H9 (cell line): Measurements from ENCODE around the gene SMTN. TPM values are rescaled to one million over a fixed set of nuclear protein-coding genes. Genes with fewer than 3 reads are reported as not detected.

Source experiments
- DNase-seq: peaks from one replicate; pipeline ENCODE4 v3.0.0-alpha.2; 2017
- H2AFZ ChIP-seq: one replicate; pipeline ENCODE4 v1.6.1; 2013; ENCODE audit warnings: mild to moderate bottlenecking, low read length, control low read depth, moderate library complexity
- H2AK5ac ChIP-seq: 2 replicates; pipeline ENCODE4 v1.6.1; 2013; ENCODE audit warnings: low read length, control low read depth, mixed read lengths; ENCODE audit not compliant: insufficient read length
- H2BK120ac ChIP-seq: one replicate; pipeline ENCODE4 v1.6.1; 2013; ENCODE audit warnings: low read depth, mild to moderate bottlenecking, low read length, control low read depth, inconsistent platforms; ENCODE audit not compliant: poor library complexity, severe bottlenecking
- H2BK12ac ChIP-seq: 2 replicates; pipeline ENCODE4 v1.6.1; 2013; ENCODE audit warnings: low read length, control low read depth, mixed read lengths, low read depth; ENCODE audit not compliant: insufficient read length
- H2BK15ac ChIP-seq: 2 replicates; pipeline ENCODE4 v1.6.1; 2013; ENCODE audit warnings: low read depth, low read length, control low read depth
- H2BK20ac ChIP-seq: one replicate; pipeline ENCODE4 v1.6.1; 2013; ENCODE audit warnings: low read depth, mild to moderate bottlenecking, low read length, control low read depth, inconsistent platforms; ENCODE audit not compliant: poor library complexity, severe bottlenecking
- H2BK5ac ChIP-seq: 2 replicates; pipeline ENCODE4 v1.6.1; 2013; ENCODE audit warnings: low read length, control low read depth, mixed read lengths; ENCODE audit not compliant: insufficient read length
- H3K14ac ChIP-seq: 2 replicates; pipeline ENCODE4 v1.6.1; 2013; ENCODE audit warnings: low read length, control low read depth; ENCODE audit not compliant: insufficient read depth
- H3K18ac ChIP-seq: 2 replicates; pipeline ENCODE4 v1.6.1; 2013; ENCODE audit warnings: low read depth, mild to moderate bottlenecking, mixed read lengths, low read length, control low read depth; ENCODE audit not compliant: insufficient read length
- H3K23ac ChIP-seq: 2 replicates; pipeline ENCODE4 v1.6.1; 2013; ENCODE audit warnings: low read length, control low read depth, mixed read lengths, low read depth; ENCODE audit not compliant: insufficient read length
- H3K23me2 ChIP-seq: 2 replicates; pipeline ENCODE4 v1.6.1; 2013; ENCODE audit warnings: low read depth, mild to moderate bottlenecking, mixed read lengths, low read length, control low read depth; ENCODE audit not compliant: insufficient read length, poor library complexity, severe bottlenecking
- H3K27ac ChIP-seq: 2 replicates; pipeline ENCODE4 v1.5.1; 2013; ENCODE audit warnings: low read length, control low read depth, mixed read lengths, low read depth; ENCODE audit not compliant: insufficient read length
- H3K27me3 ChIP-seq: 2 replicates; pipeline ENCODE4 v1.6.1; 2013; ENCODE audit warnings: low read length, control low read depth, inconsistent platforms; ENCODE audit not compliant: insufficient read depth
- H3K4ac ChIP-seq: 2 replicates; pipeline ENCODE4 v1.6.1; 2013; ENCODE audit warnings: low read depth, mild to moderate bottlenecking, control low read depth, inconsistent platforms, low read length, moderate library complexity
- H3K4me1 ChIP-seq: 2 replicates; pipeline ENCODE4 v1.6.1; 2013; ENCODE audit warnings: low read length, control low read depth, inconsistent platforms; ENCODE audit not compliant: insufficient read depth
- H3K4me2 ChIP-seq: 2 replicates; pipeline ENCODE4 v1.6.1; 2013; ENCODE audit warnings: low read length, control low read depth, mixed read lengths; ENCODE audit not compliant: insufficient read length, insufficient read depth
- H3K56ac ChIP-seq: 2 replicates; pipeline ENCODE4 v1.6.1; 2013; ENCODE audit warnings: low read depth, mild to moderate bottlenecking, mixed read lengths, low read length, control low read depth; ENCODE audit not compliant: insufficient read length
- H3K79me1 ChIP-seq: 2 replicates; pipeline ENCODE4 v1.6.1; 2013; ENCODE audit warnings: low read depth, mild to moderate bottlenecking, moderate library complexity, low read length, control low read depth, inconsistent platforms; ENCODE audit not compliant: insufficient read depth, poor library complexity, severe bottlenecking
- H3K79me2 ChIP-seq: 2 replicates; pipeline ENCODE4 v1.6.1; 2013; ENCODE audit warnings: low read length, control low read depth, inconsistent platforms; ENCODE audit not compliant: insufficient read depth
- H3K9ac ChIP-seq: 2 replicates; pipeline ENCODE4 v1.6.1; 2013; ENCODE audit warnings: low read length, control low read depth, mixed read lengths; ENCODE audit not compliant: insufficient read length; ENCODE audit errors: extremely low read depth
- H3K9me3 ChIP-seq: one replicate; pipeline ENCODE4 v1.6.1; 2013; ENCODE audit warnings: low read depth, low read length, inconsistent platforms; ENCODE audit not compliant: control insufficient read depth
- H3T11ph ChIP-seq: one replicate; pipeline ENCODE4 v1.6.1; 2013; ENCODE audit warnings: mild to moderate bottlenecking, low read length, control low read depth, inconsistent platforms
- H4K20me1 ChIP-seq: one replicate; pipeline ENCODE4 v1.6.1; 2013; ENCODE audit not compliant: control insufficient read depth, insufficient read length, insufficient read depth
- H4K5ac ChIP-seq: 2 replicates; pipeline ENCODE4 v1.6.1; 2013; ENCODE audit warnings: low read depth, mild to moderate bottlenecking, mixed read lengths, low read length, control low read depth; ENCODE audit not compliant: insufficient read length
- H4K8ac ChIP-seq: replicated peaks from 2 replicates; pipeline ENCODE4 v1.6.1; 2013; ENCODE audit warnings: low read length, control low read depth, mixed read lengths, low read depth; ENCODE audit not compliant: insufficient read length
- H4K91ac ChIP-seq: 2 replicates; pipeline ENCODE4 v1.6.1; 2013; ENCODE audit warnings: low read depth, mild to moderate bottlenecking, moderate library complexity, mixed read lengths, low read length, control low read depth; ENCODE audit not compliant: insufficient read length
- H3K27ac Mint-ChIP-seq, 3 experiments: 2 replicates in 2 of 3; 3 replicates in 1 of 3; pipeline ENCODE4 v1.8.0; 2020 to 2021; ENCODE audit warnings: mixed read lengths in 3 of 3, mild to moderate bottlenecking in 1 of 3, moderate library complexity in 1 of 3
- H3K27me3 Mint-ChIP-seq: 2 replicates; pipeline ENCODE4 v1.8.0; 2021; ENCODE audit warnings: low read depth, mild to moderate bottlenecking, moderate library complexity, mixed read lengths
- H3K36me3 Mint-ChIP-seq, 3 experiments: 2 replicates in 2 of 3; 3 replicates in 1 of 3; pipeline ENCODE4 v1.8.0; 2020 to 2021; ENCODE audit warnings: low read depth in 3 of 3, mixed read lengths in 3 of 3; ENCODE audit not compliant: insufficient read depth in 1 of 3
- H3K4me1 Mint-ChIP-seq, 2 experiments: 2 replicates each; pipeline ENCODE4 v1.8.0; 2020; ENCODE audit warnings: mixed read lengths in 2 of 2
- H3K4me3 Mint-ChIP-seq, 2 experiments: 2 replicates in 1 of 2; 3 replicates in 1 of 2; pipeline ENCODE4 v1.8.0; 2020 to 2021; ENCODE audit warnings: mild to moderate bottlenecking in 2 of 2, mixed read lengths in 2 of 2, moderate library complexity in 1 of 2
- H3K9me3 Mint-ChIP-seq, 2 experiments: 2 replicates in 1 of 2; 3 replicates in 1 of 2; pipeline ENCODE4 v1.8.0; 2020; ENCODE audit warnings: mild to moderate bottlenecking in 2 of 2, mixed read lengths in 2 of 2, moderate library complexity in 1 of 2
- CTCF ChIP-seq: fragments of 200-600 bp; sonication (generic); conservative IDR thresholded peaks from 3 replicates; pipeline ENCODE4 v1.8.0; 2021; ENCODE audit warnings: antibody characterized with exemption, mild to moderate bottlenecking
- WGBS: extraction: QIAGEN DNeasy Blood & Tissue Kit; methylation state at CpG from one replicate; pipeline ENCODE4 v1.1.7; 2013; ENCODE audit warnings: missing lambda C conversion rate, low lambda C conversion rate, mixed read lengths; ENCODE audit not compliant: insufficient read length; ENCODE audit errors: extremely low coverage; 5-methylcytosine and 5-hydroxymethylcytosine counted together
- total RNA-seq: library from RNA; stranded (reverse); gene quantifications from 2 replicates; pipeline ENCODE4 v1.2.1, GENCODE V29; 2021

SMTN gene
- total RNA-seq, 1 experiment from 2014 or later, result 23.4 TPM

GRCh38 chr22:31092161-31092560 lies 11.0 kb downstream of the SMTN start:
- Histone ChIP-seq H3K56ac (no peak overlapping the region), H2BK20ac (no peak overlapping the region), H3K9me3 (no peaks in the 10 kb centered on the region), H2AK5ac (no peak overlapping the region), H3K79me1 (no peaks in the 10 kb centered on the region), H3K23me2 (peaks cover 2% of the 10 kb centered on the region), H3K14ac (no peak overlapping the region), H2AFZ (no peak overlapping the region), H4K8ac (no peak overlapping the region), H3K4ac (no peak overlapping the region), H3T11ph (no peak overlapping the region), H3K27me3 (no peaks in the 10 kb centered on the region), H3K18ac (no peak overlapping the region), H2BK5ac (no peak overlapping the region), H3K4me1 (no peaks in the 10 kb centered on the region), H4K20me1 (no peaks in the 10 kb centered on the region), H3K27ac (no peak overlapping the region), H2BK15ac (no peak overlapping the region), H2BK120ac (no peak overlapping the region), H3K23ac (no peak overlapping the region), H2BK12ac (no peak overlapping the region), H3K9ac (no peak overlapping the region), H4K91ac (no peak overlapping the region), H4K5ac (no peak overlapping the region), H3K4me2 (no peak overlapping the region), H3K79me2 (no peaks in the 10 kb centered on the region)
- H3K27me3 Mint-ChIP-seq, result no peaks in the 10 kb centered on the region
- H3K4me3 Mint-ChIP-seq, result no peak overlapping the region
- peak; percentile 22 for DNase-seq
- no peak for TF ChIP-seq CTCF
- WGBS, result no CpG with 5 or more reads among the region's 9 CpGs
- H3K4me1 Mint-ChIP-seq, result peaks cover 4 to 19% of the 10 kb centered on the region in 2 experiments
- H3K27ac Mint-ChIP-seq, result no peak overlapping the region
- H3K9me3 Mint-ChIP-seq, result no peaks in the 10 kb centered on the region
- H3K36me3 Mint-ChIP-seq, result peaks cover 2 to 11% (median 2%) of the 10 kb centered on the region in 3 experiments; a peak in 3 of 7 replicates
